Measurements from ENCODE around the gene KCNK13.

- no peak for TF ChIP-seq PTBP1 (IDR thresholded peaks at IDR 0.05; ENCODE audit: low read depth, low read length)
- no peak for TF ChIP-seq ZNF318 (IDR thresholded peaks at IDR 0.05; ENCODE audit: borderline replicate concordance in 1 of 2, low read depth in 1 of 2)
- no peak for TF ChIP-seq TARDBP (IDR thresholded peaks at IDR 0.05)
- no peak for TF ChIP-seq ESRRA (IDR thresholded peaks at IDR 0.05; ENCODE audit: borderline replicate concordance, low read depth)
- TF ChIP-seq ZNF354B (CRISPR knock-in tag; IDR thresholded peaks at IDR 0.05) = no peak
- no peak for TF ChIP-seq CTCF (IDR thresholded peaks at IDR 0.05 in 2 of 3, conservative IDR thresholded peaks at IDR 0.05 in 1 of 3; ENCODE audit: insufficient read depth in 2 of 3, low read depth in 1 of 3, low read length in 3 of 3)
- no peak for TF ChIP-seq FOXO4 (CRISPR knock-in tag; IDR thresholded peaks at IDR 0.05)
- no peak for TF ChIP-seq FOXM1 (IDR thresholded peaks at IDR 0.05; ENCODE audit: low read depth)
- no peak for TF ChIP-seq FOXM1 (CRISPR knock-in tag; IDR thresholded peaks at IDR 0.05; ENCODE audit: low read depth)
- no peak for TF ChIP-seq SRSF9 (IDR thresholded peaks at IDR 0.05; ENCODE audit: borderline replicate concordance, low read depth, low read length)
- no peak for TF ChIP-seq CBFB (CRISPR knock-in tag; IDR thresholded peaks at IDR 0.05)
- TF ChIP-seq TEAD2 (tag; IDR thresholded peaks at IDR 0.05) = no peak
- TF ChIP-seq ZNF830 (CRISPR knock-in tag; IDR thresholded peaks at IDR 0.05) = no peak
- TF ChIP-seq MYNN (IDR thresholded peaks at IDR 0.05) = no peak
- TF ChIP-seq MYNN (CRISPR knock-in tag; IDR thresholded peaks at IDR 0.05) = no peak
- no peak for TF ChIP-seq ELK1 (CRISPR knock-in tag; IDR thresholded peaks at IDR 0.05)
Observed at GRCh38 chr14:90213099-90213748, 151.4 kb downstream of the KCNK13 start.
